ENCODE data around the gene RNASE7. TPM values are rescaled to one million over a fixed set of nuclear protein-coding genes. Genes with fewer than 3 reads are reported as not detected.
"Not testable (repeated sequence)": the region's sequence is repeated elsewhere in the genome, so short reads cannot be mapped to it uniquely, and the experiment has no call there.

Gene RNASE7
- total RNA-seq, result not detected

GRCh38 chr14:21041676-21042433 is at the start of gene RNASE7:
Gene RNASE7 (plus strand): TSS chr14:21042362. CDS start chr14:21042993, 631 bp downstream.
- Histone ChIP-seq H3K4me3 (ENCODE audit: low read length) (no peak within 1 kb of the TSS), H3K9me3 (ENCODE audit: low read depth, low read length) (no peaks in the 10 kb centered on the region), H3K27me3 (ENCODE audit: insufficient read depth, low read length) (no peaks in the 10 kb centered on the region), H3K4me1 (ENCODE audit: insufficient read depth, low read length) (no peaks in the 10 kb centered on the region)

GRCh38 chr14:20996521-20996920 is 45.6 kb upstream of the RNASE7 start:
- no peaks in the 10 kb centered on the region for H3K27me3 ChIP-seq (ENCODE audit: insufficient read depth, low read length)
- peaks cover 2% of the 10 kb centered on the region for H3K4me1 ChIP-seq (ENCODE audit: insufficient read depth, low read length)
- no peaks in the 10 kb centered on the region for H3K9me3 ChIP-seq (ENCODE audit: low read depth, low read length)
- H3K4me3 ChIP-seq (ENCODE audit: low read length), result no peak overlapping the region

- Histone ChIP-seq H3K27me3 (ENCODE audit: insufficient read depth, low read length) (no peaks in the 10 kb centered on the region), H3K4me3 (ENCODE audit: low read length) (no peak overlapping the region), H3K9me3 (ENCODE audit: low read depth, low read length) (no peaks in the 10 kb centered on the region), H3K4me1 (ENCODE audit: insufficient read depth, low read length) (no peaks in the 10 kb centered on the region)
These were observed 45.0 kb upstream of the RNASE7 start for GRCh38 chr14:20997115-20997514.

GRCh38 chr14:20997564-20997963 is 44.6 kb upstream of the RNASE7 start:
- Histone ChIP-seq H3K27me3 (ENCODE audit: insufficient read depth, low read length) (no peaks in the 10 kb centered on the region), H3K4me3 (ENCODE audit: low read length) (no peak overlapping the region), H3K4me1 (ENCODE audit: insufficient read depth, low read length) (no peaks in the 10 kb centered on the region), H3K9me3 (ENCODE audit: low read depth, low read length) (no peaks in the 10 kb centered on the region)

GRCh38 chr14:20998139-20998538 is 44.0 kb upstream of the RNASE7 start:
- Histone ChIP-seq H3K4me3 (ENCODE audit: low read length) (no peak overlapping the region), H3K4me1 (ENCODE audit: insufficient read depth, low read length) (no peaks in the 10 kb centered on the region), H3K27me3 (ENCODE audit: insufficient read depth, low read length) (no peaks in the 10 kb centered on the region), H3K9me3 (ENCODE audit: low read depth, low read length) (no peaks in the 10 kb centered on the region)

- no peaks in the 10 kb centered on the region for H3K9me3 ChIP-seq (ENCODE audit: low read depth, low read length)
- H3K4me3 ChIP-seq (ENCODE audit: low read length), result no peak within 1 kb of the TSS
- H3K4me1 ChIP-seq (ENCODE audit: insufficient read depth, low read length), result no peaks in the 10 kb centered on the region
- H3K27me3 ChIP-seq (ENCODE audit: insufficient read depth, low read length), result no peaks in the 10 kb centered on the region
These were observed 43.3 kb upstream of the RNASE7 start, which contains the start of gene SLC39A2 for GRCh38 chr14:20998674-20999366. Gene SLC39A2 (plus strand): TSS chr14:20999293. CDS start chr14:20999447, 154 bp downstream.

GRCh38 chr14:20999591-20999990 is 42.6 kb upstream of the RNASE7 start:
- Histone ChIP-seq H3K4me1 (ENCODE audit: insufficient read depth, low read length) (no peaks in the 10 kb centered on the region), H3K4me3 (ENCODE audit: low read length) (no peak overlapping the region), H3K9me3 (ENCODE audit: low read depth, low read length) (no peaks in the 10 kb centered on the region), H3K27me3 (ENCODE audit: insufficient read depth, low read length) (no peaks in the 10 kb centered on the region)

GRCh38 chr14:21001218-21001617 is 40.9 kb upstream of the RNASE7 start:
- Histone ChIP-seq H3K4me3 (ENCODE audit: low read length) (no peak overlapping the region), H3K27me3 (ENCODE audit: insufficient read depth, low read length) (no peaks in the 10 kb centered on the region), H3K4me1 (ENCODE audit: insufficient read depth, low read length) (no peaks in the 10 kb centered on the region), H3K9me3 (ENCODE audit: low read depth, low read length) (no peaks in the 10 kb centered on the region)

GRCh38 chr14:21003788-21004346 is 38.3 kb upstream of the RNASE7 start:
- Histone ChIP-seq H3K27me3 (ENCODE audit: insufficient read depth, low read length) (no peaks in the 10 kb centered on the region), H3K4me1 (ENCODE audit: insufficient read depth, low read length) (no peaks in the 10 kb centered on the region), H3K9me3 (ENCODE audit: low read depth, low read length) (no peaks in the 10 kb centered on the region), H3K4me3 (ENCODE audit: low read length) (no peak overlapping the region)

GRCh38 chr14:21009721-21010120 is 32.4 kb upstream of the RNASE7 start:
- not testable (repeated sequence) for H3K9me3 ChIP-seq (ENCODE audit: low read depth, low read length)

GRCh38 chr14:21011136-21011535 is 31.0 kb upstream of the RNASE7 start:
- H3K9me3 ChIP-seq (ENCODE audit: low read depth, low read length), result no peaks in the 10 kb centered on the region
- H3K4me3 ChIP-seq (ENCODE audit: low read length), result no peak overlapping the region
- H3K27me3 ChIP-seq (ENCODE audit: insufficient read depth, low read length), result peaks cover 10% of the 10 kb centered on the region
- peaks cover 14% of the 10 kb centered on the region for H3K4me1 ChIP-seq (ENCODE audit: insufficient read depth, low read length)

More at GRCh38 chr14:21009721-21010120, 32.4 kb upstream of the RNASE7 start:
- not testable (repeated sequence) for H3K4me1 ChIP-seq (ENCODE audit: insufficient read depth, low read length); H3K27me3 ChIP-seq (ENCODE audit: insufficient read depth, low read length); H3K4me3 ChIP-seq (ENCODE audit: low read length)

GRCh38 chr14:21014761-21015190 is 27.4 kb upstream of the RNASE7 start:
- H3K27me3 ChIP-seq (ENCODE audit: insufficient read depth, low read length), result peaks cover 10% of the 10 kb centered on the region
- no peak overlapping the region for H3K4me3 ChIP-seq (ENCODE audit: low read length)
- no peaks in the 10 kb centered on the region for H3K9me3 ChIP-seq (ENCODE audit: low read depth, low read length)
- peaks cover 25% of the 10 kb centered on the region for H3K4me1 ChIP-seq (ENCODE audit: insufficient read depth, low read length)

GRCh38 chr14:21015312-21015711 is 26.9 kb upstream of the RNASE7 start:
- no peaks in the 10 kb centered on the region for H3K9me3 ChIP-seq (ENCODE audit: low read depth, low read length)
- peaks cover 25% of the 10 kb centered on the region for H3K4me1 ChIP-seq (ENCODE audit: insufficient read depth, low read length)
- H3K27me3 ChIP-seq (ENCODE audit: insufficient read depth, low read length), result peaks cover 10% of the 10 kb centered on the region
- no peak overlapping the region for H3K4me3 ChIP-seq (ENCODE audit: low read length)

- H3K4me1 ChIP-seq (ENCODE audit: insufficient read depth, low read length), result peaks cover 25% of the 10 kb centered on the region
- H3K9me3 ChIP-seq (ENCODE audit: low read depth, low read length), result no peaks in the 10 kb centered on the region
- peaks cover 10% of the 10 kb centered on the region for H3K27me3 ChIP-seq (ENCODE audit: insufficient read depth, low read length)
- H3K4me3 ChIP-seq (ENCODE audit: low read length), result no peak overlapping the region
These were observed 25.6 kb upstream of the RNASE7 start for GRCh38 chr14:21016413-21017190.
